Neural cell (in vitro differentiated cells): ENCODE measurements around the gene NDUFS3.

ENCODE experiments used
- CTCF ChIP-seq: fragments of 450-650 bp; IDR thresholded peaks from 2 replicates; pipeline ENCODE4 v1.5.1; 2014; ENCODE audit warnings: antibody characterized with exemption, mild to moderate bottlenecking, moderate library complexity; ENCODE audit not compliant: poor library complexity, severe bottlenecking
- EZH2 ChIP-seq: fragments of 200-600, 300-800 bp; shearing (Covaris generic), sonication (generic); IDR thresholded peaks from 2 replicates; pipeline ENCODE4 v1.6.1; 2014; ENCODE audit warnings: antibody characterized with exemption, low read length, borderline replicate concordance, mild to moderate bottlenecking; ENCODE audit not compliant: insufficient read depth, poor library complexity, severe bottlenecking
- POLR2AphosphoS5 ChIP-seq: IDR thresholded peaks from 2 replicates; pipeline ENCODE4 v1.6.1; 2012
- RAD21 ChIP-seq: fragments of 450-650 bp; conservative IDR thresholded peaks from 2 replicates; pipeline ENCODE4 v1.6.1; 2014; ENCODE audit warnings: antibody characterized with exemption, mild to moderate bottlenecking, moderate library complexity
- REST ChIP-seq: IDR thresholded peaks from 2 replicates; pipeline ENCODE4 v1.6.1; 2012; ENCODE audit warnings: borderline replicate concordance
- TAF1 ChIP-seq: IDR thresholded peaks from 2 replicates; pipeline ENCODE4 v1.6.1; 2012; ENCODE audit warnings: low read depth

GRCh38 chr11:47615249-47615648 lies 36.4 kb downstream of the NDUFS3 start:
- TF ChIP-seq RAD21 (no peak), POLR2AphosphoS5 (no peak), CTCF (no peak), REST (no peak), EZH2 (no peak), TAF1 (no peak)
